ENCODE measurements around the gene ROBO3.
A peak's percentile ranks its signal among the peaks of the same experiment; 100 is the strongest.

ROBO3 gene

GRCh38 chr11:124920870-124921609, 55.8 kb downstream of the ROBO3 start:
- peak; percentile 79 for DNase-seq

- no peak for DNase-seq
Measured at GRCh38 chr11:124922831-124923230, 57.6 kb downstream of the ROBO3 start.

- DNase-seq, result no peak
Measured at GRCh38 chr11:124923296-124923695, 58.1 kb downstream of the ROBO3 start.

- no peak for DNase-seq
Measured at GRCh38 chr11:124928942-124929665, 63.9 kb downstream of the ROBO3 start.

- DNase-seq, result no peak
Measured at GRCh38 chr11:124930799-124931198, 65.6 kb downstream of the ROBO3 start.

All from fibroblast of skin of abdomen (primary cell).